Prostate gland (tissue), 2 donors: ENCODE results near the gene RBKS.
"Not testable (repeated sequence)": the region's sequence is repeated elsewhere in the genome, so short reads cannot be mapped to it uniquely, and the experiment has no call there.

Experiments
- CTCF ChIP-seq, 4 experiments: fragments of 200-600 bp in 2 of 4; fragments of 450-650 bp in 2 of 4; sonication (generic) in 2 of 4; IDR thresholded peaks; 1 replicate in 3 of 4; 2 replicates in 1 of 4; pipeline ENCODE4 v1.5.1; 2016 to 2019; ENCODE audit warnings: antibody characterized with exemption in 4 of 4, mild to moderate bottlenecking in 2 of 4, moderate library complexity in 2 of 4
- POLR2A ChIP-seq: fragments of 450-650 bp; IDR thresholded peaks from one replicate; pipeline ENCODE4 v1.6.1; 2016; ENCODE audit warnings: antibody characterized with exemption, mild to moderate bottlenecking
- POLR2AphosphoS5 ChIP-seq: sonication (generic); formaldehyde crosslinking; IDR thresholded peaks from one replicate; pipeline ENCODE4 v1.6.1; 2017; ENCODE audit warnings: antibody characterized with exemption

DNA sequence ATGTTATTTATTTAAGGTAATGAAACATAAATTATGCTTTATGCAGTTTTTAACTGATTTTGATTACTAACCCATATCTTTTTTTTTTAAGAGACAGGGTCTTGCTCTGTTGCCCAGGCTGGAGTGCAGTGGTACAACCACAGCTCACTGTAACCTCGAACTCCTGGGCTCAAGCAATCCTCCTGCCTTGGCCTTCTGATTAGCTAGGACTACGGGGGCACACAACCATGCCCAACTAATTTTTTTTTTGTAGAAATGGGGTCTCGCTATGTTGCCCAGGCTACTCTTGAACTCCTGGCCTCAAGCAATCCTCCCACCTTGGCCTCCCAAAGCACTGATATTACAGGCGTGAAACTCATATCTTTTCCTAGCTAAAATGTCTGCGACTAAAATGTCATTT, 26.2 kb downstream of the RBKS start:
- TF ChIP-seq CTCF (IDR thresholded peaks at IDR 0.05); POLR2A; POLR2AphosphoS5: not testable (repeated sequence)
